Measurements from ENCODE around the gene DNAJC28. TPM values are rescaled to one million over a fixed set of nuclear protein-coding genes. Genes with fewer than 3 reads are reported as not detected.

DNAJC28 gene
- total and polyA plus RNA-seq, 9 of the 15 experiments (the other 6 are each of a cell fraction or from before 2014, with no cell fraction given), result 0.68 to 2.5 (median 1.1) TPM

DNA sequence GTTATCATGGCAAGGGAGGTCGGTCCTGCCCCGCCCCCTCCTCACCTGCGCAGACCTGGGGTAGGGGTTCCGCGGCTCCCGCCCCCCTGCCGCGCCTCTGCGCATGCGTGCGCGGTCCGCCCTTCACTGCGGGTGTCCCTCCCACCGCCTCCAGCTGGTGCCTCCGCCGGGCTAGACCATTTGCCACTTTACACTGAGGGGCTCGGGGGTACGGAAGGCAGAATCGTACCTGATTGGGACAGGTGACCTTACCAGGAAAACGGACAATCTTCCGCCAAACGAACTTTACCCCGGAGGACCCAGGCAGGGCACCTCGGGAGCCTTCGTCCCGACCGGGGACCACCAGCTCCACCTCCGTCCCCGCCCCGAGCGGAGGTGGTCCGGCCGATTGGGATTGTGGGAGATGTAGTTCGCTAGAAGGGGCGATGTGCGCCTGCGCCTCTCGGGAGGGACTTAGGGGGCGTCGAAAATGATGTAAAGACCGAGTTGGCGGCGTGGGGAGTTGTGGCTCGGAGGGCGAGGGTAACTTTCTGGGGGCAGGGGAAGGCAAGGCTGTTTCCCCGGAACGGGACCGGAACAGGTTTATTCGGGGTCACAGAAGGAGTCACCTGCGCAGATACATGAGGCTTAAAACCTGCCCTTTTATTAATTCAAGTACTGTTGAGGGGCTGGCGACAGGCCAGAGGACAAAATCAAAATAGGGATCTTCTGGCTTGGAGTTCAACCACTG, at the start of gene DNAJC28 (continued):
- TF ChIP-seq JUND (IDR thresholded peaks at IDR 0.05; ENCODE audit: borderline replicate concordance, low read depth, low read length) (peak; percentile 86), JUND (tag; IDR thresholded peaks at IDR 0.05; ENCODE audit: borderline replicate concordance, low read depth, low read length) (no peak; the same call in 2 of the 3 replicates), PRMT5 (CRISPR knock-in tag; IDR thresholded peaks at IDR 0.05) (no peak), FIP1L1 (IDR thresholded peaks at IDR 0.05; ENCODE audit: low read depth, low read length, poor library complexity, severe bottlenecking) (peak; percentile 30), POLR2H (tag; IDR thresholded peaks at IDR 0.05; ENCODE audit: low read depth) (no peak), ZNF274 (IDR thresholded peaks at IDR 0.05; ENCODE audit: borderline replicate concordance, low read depth, low read length) (no peak), ZBTB7A (IDR thresholded peaks at IDR 0.05; ENCODE audit: borderline replicate concordance, control insufficient read depth, low read depth, low read length) (peak; percentile 95), ZNF444 (CRISPR knock-in tag; IDR thresholded peaks at IDR 0.05) (no peak), SMARCA5 (IDR thresholded peaks at IDR 0.05) (no peak), ZEB2 (IDR thresholded peaks at IDR 0.05) (no peak), OTX1 (CRISPR knock-in tag; IDR thresholded peaks at IDR 0.05) (0 out of 2 replicates have a peak, but pooled peaks have one; percentile 24), ZNF830 (CRISPR knock-in tag; IDR thresholded peaks at IDR 0.05) (no peak), NFE2 (IDR thresholded peaks at IDR 0.05; ENCODE audit: low read depth) (no peak), LCOR (CRISPR knock-in tag; IDR thresholded peaks at IDR 0.05) (0 out of 2 replicates have a peak, but pooled peaks have one; percentile 83), WHSC1 (IDR thresholded peaks at IDR 0.05; ENCODE audit: low read length) (no peak), CHD4 (IDR thresholded peaks at IDR 0.05; ENCODE audit: insufficient read depth, insufficient replicate concordance, low read depth, low read length, poor library complexity, severe bottlenecking) (no peak)
- TF ChIP-seq, protein P1, sequence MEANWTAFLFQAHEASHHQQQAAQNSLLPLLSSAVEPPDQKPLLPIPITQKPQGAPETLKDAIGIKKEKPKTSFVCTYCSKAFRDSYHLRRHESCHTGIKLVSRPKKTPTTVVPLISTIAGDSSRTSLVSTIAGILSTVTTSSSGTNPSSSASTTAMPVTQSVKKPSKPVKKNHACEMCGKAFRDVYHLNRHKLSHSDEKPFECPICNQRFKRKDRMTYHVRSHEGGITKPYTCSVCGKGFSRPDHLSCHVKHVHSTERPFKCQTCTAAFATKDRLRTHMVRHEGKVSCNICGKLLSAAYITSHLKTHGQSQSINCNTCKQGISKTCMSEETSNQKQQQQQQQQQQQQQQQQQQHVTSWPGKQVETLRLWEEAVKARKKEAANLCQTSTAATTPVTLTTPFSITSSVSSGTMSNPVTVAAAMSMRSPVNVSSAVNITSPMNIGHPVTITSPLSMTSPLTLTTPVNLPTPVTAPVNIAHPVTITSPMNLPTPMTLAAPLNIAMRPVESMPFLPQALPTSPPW (CRISPR knock-in tag; IDR thresholded peaks at IDR 0.05), result peak; percentile 90
- TF ChIP-seq, protein P2, sequence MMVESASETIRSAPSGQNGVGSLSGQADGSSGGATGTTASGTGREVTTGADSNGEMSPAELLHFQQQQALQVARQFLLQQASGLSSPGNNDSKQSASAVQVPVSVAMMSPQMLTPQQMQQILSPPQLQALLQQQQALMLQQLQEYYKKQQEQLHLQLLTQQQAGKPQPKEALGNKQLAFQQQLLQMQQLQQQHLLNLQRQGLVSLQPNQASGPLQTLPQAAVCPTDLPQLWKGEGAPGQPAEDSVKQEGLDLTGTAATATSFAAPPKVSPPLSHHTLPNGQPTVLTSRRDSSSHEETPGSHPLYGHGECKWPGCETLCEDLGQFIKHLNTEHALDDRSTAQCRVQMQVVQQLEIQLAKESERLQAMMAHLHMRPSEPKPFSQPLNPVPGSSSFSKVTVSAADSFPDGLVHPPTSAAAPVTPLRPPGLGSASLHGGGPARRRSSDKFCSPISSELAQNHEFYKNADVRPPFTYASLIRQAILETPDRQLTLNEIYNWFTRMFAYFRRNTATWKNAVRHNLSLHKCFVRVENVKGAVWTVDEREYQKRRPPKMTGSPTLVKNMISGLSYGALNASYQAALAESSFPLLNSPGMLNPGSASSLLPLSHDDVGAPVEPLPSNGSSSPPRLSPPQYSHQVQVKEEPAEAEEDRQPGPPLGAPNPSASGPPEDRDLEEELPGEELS (CRISPR knock-in tag; IDR thresholded peaks at IDR 0.05; ENCODE audit: borderline replicate concordance), result 0 out of 2 replicates have a peak, but pooled peaks have one; percentile 67
- TF ChIP-seq, protein P3, sequence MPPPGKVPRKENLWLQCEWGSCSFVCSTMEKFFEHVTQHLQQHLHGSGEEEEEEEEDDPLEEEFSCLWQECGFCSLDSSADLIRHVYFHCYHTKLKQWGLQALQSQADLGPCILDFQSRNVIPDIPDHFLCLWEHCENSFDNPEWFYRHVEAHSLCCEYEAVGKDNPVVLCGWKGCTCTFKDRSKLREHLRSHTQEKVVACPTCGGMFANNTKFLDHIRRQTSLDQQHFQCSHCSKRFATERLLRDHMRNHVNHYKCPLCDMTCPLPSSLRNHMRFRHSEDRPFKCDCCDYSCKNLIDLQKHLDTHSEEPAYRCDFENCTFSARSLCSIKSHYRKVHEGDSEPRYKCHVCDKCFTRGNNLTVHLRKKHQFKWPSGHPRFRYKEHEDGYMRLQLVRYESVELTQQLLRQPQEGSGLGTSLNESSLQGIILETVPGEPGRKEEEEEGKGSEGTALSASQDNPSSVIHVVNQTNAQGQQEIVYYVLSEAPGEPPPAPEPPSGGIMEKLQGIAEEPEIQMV (tag; conservative IDR thresholded peaks at IDR 0.05; ENCODE audit: low read depth), result no peak
- TF ChIP-seq, protein P4, sequence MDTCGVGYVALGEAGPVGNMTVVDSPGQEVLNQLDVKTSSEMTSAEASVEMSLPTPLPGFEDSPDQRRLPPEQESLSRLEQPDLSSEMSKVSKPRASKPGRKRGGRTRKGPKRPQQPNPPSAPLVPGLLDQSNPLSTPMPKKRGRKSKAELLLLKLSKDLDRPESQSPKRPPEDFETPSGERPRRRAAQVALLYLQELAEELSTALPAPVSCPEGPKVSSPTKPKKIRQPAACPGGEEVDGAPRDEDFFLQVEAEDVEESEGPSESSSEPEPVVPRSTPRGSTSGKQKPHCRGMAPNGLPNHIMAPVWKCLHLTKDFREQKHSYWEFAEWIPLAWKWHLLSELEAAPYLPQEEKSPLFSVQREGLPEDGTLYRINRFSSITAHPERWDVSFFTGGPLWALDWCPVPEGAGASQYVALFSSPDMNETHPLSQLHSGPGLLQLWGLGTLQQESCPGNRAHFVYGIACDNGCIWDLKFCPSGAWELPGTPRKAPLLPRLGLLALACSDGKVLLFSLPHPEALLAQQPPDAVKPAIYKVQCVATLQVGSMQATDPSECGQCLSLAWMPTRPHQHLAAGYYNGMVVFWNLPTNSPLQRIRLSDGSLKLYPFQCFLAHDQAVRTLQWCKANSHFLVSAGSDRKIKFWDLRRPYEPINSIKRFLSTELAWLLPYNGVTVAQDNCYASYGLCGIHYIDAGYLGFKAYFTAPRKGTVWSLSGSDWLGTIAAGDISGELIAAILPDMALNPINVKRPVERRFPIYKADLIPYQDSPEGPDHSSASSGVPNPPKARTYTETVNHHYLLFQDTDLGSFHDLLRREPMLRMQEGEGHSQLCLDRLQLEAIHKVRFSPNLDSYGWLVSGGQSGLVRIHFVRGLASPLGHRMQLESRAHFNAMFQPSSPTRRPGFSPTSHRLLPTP (IDR thresholded peaks at IDR 0.05; ENCODE audit: borderline replicate concordance, extremely low read depth, insufficient read length), result no peak

Data from K562 (cell line).